C1 segment of cervical spinal cord (tissue), 14 donors: ENCODE measurements around the gene TRAF3IP1.
A peak's percentile ranks its signal among the peaks of the same experiment; 100 is the strongest.
"Not testable (repeated sequence)": the region's sequence is repeated elsewhere in the genome, so short reads cannot be mapped to it uniquely, and the experiment has no call there.

Experiments
- DNase-seq, 14 donors: peaks; one replicate each; lab custom pipeline; 2025; lab: John Stamatoyannopoulos, UW

The TRAF3IP1 gene

GRCh38 chr2:238320246-238320647, at the start of gene TRAF3IP1:
Gene TRAF3IP1 (plus strand): TSS chr2:238320518. CDS start chr2:238320663, 145 bp downstream.
- DNase-seq: peak; percentile 31 to 91 (median 78)

GRCh38 chr2:238270606-238271005, 49.7 kb upstream of the TRAF3IP1 start:
- no peak for DNase-seq

- no peak for DNase-seq
These were observed 49.2 kb upstream of the TRAF3IP1 start for GRCh38 chr2:238271061-238271554.

GRCh38 chr2:238271686-238272085, 48.6 kb upstream of the TRAF3IP1 start:
- not testable (repeated sequence) for DNase-seq

GRCh38 chr2:238272156-238272555, 48.2 kb upstream of the TRAF3IP1 start:
- no peak for DNase-seq

- not testable (repeated sequence) for DNase-seq
These were observed 46.9 kb upstream of the TRAF3IP1 start for GRCh38 chr2:238273433-238273832.

GRCh38 chr2:238274152-238274865, 46.0 kb upstream of the TRAF3IP1 start:
- DNase-seq: no peak

GRCh38 chr2:238277695-238278094, 42.6 kb upstream of the TRAF3IP1 start:
- no peak for DNase-seq

- DNase-seq: no peak
These were observed 41.5 kb upstream of the TRAF3IP1 start for GRCh38 chr2:238278626-238279323.

- no peak for DNase-seq
These were observed 41.0 kb upstream of the TRAF3IP1 start for GRCh38 chr2:238279324-238279682.

GRCh38 chr2:238280083-238280825, 40.1 kb upstream of the TRAF3IP1 start:
- no peak for DNase-seq

- no peak for DNase-seq
These were observed 38.4 kb upstream of the TRAF3IP1 start for GRCh38 chr2:238281826-238282480.

GRCh38 chr2:238282861-238283738, 37.2 kb upstream of the TRAF3IP1 start:
- no peak for DNase-seq

- no peak for DNase-seq
These were observed 35.4 kb upstream of the TRAF3IP1 start for GRCh38 chr2:238284802-238285515.

- peak in 4 of 14 donors; percentile 28 to 52 (median 42) for DNase-seq
These were observed 34.6 kb upstream of the TRAF3IP1 start for GRCh38 chr2:238285653-238286082.

- peak in 3 of 14 donors; percentile 15 to 47 (median 36) for DNase-seq
These were observed 34.2 kb upstream of the TRAF3IP1 start for GRCh38 chr2:238286095-238286494.

- peak in 6 of 14 donors; percentile 20 to 64 (median 35) for DNase-seq
These were observed 33.8 kb upstream of the TRAF3IP1 start for GRCh38 chr2:238286551-238286950.

- no peak for DNase-seq
These were observed 33.2 kb upstream of the TRAF3IP1 start for GRCh38 chr2:238286987-238287736.
